ENCODE measurements around the gene EXT2.

EXT2 gene

DNA sequence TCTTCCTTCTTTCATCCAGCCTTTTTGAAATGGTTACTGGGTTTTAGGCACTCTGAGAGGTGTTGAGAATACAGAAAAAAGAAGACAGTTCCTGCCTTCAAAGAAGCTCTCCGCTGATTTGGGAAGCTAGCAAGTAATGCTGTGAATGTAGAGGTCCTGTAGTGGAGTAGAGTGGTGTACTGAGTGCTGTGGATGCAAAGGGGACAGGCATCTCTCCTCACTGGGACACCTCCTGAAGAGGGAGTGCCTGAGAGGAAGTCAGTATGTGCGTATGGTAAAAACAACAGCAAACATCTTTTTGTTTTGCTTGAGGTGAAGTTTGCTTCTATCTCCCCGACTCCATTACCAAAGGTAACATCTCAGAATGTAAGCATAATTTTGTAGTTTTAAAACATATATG, 77.5 kb downstream of the EXT2 start:
- TF ChIP-seq TAF1 (IDR thresholded peaks at IDR 0.05; ENCODE audit: borderline replicate concordance, insufficient read depth, low read length) (no peak), FOXP2 (optimal IDR thresholded peaks at IDR 0.05; ENCODE audit: borderline replicate concordance, extremely low read depth, extremely low read length, insufficient read depth) (no peak), SIN3A (IDR thresholded peaks at IDR 0.05; ENCODE audit: borderline replicate concordance, insufficient read depth, low read length) (no peak), POLR2AphosphoS5 (IDR thresholded peaks at IDR 0.05; ENCODE audit: low read depth, low read length) (no peak)

GRCh38 chr11:44174842-44175241, 79.4 kb downstream of the EXT2 start:
- TF ChIP-seq POLR2AphosphoS5 (IDR thresholded peaks at IDR 0.05; ENCODE audit: low read depth, low read length) (no peak), REST (IDR thresholded peaks at IDR 0.05; ENCODE audit: insufficient read depth in 1 of 2, low read depth in 2 of 2, low read length in 2 of 2) (no peak), FOXP2 (optimal IDR thresholded peaks at IDR 0.05; ENCODE audit: borderline replicate concordance, extremely low read depth, extremely low read length, insufficient read depth) (no peak), TAF1 (IDR thresholded peaks at IDR 0.05; ENCODE audit: borderline replicate concordance, insufficient read depth, low read length) (no peak), SIN3A (IDR thresholded peaks at IDR 0.05; ENCODE audit: borderline replicate concordance, insufficient read depth, low read length) (no peak)

- no peak for TF ChIP-seq FOXP2 (optimal IDR thresholded peaks at IDR 0.05; ENCODE audit: borderline replicate concordance, extremely low read depth, extremely low read length, insufficient read depth)
- TF ChIP-seq REST (IDR thresholded peaks at IDR 0.05; ENCODE audit: insufficient read depth in 1 of 2, low read depth in 2 of 2, low read length in 2 of 2): no peak
- no peak for TF ChIP-seq SIN3A (IDR thresholded peaks at IDR 0.05; ENCODE audit: borderline replicate concordance, insufficient read depth, low read length)
Observed at GRCh38 chr11:44176546-44177213, 81.2 kb downstream of the EXT2 start.

- TF ChIP-seq TAF1 (IDR thresholded peaks at IDR 0.05; ENCODE audit: borderline replicate concordance, insufficient read depth, low read length): no peak
- no peak for TF ChIP-seq POLR2AphosphoS5 (IDR thresholded peaks at IDR 0.05; ENCODE audit: low read depth, low read length)
- no peak for TF ChIP-seq FOXP2 (optimal IDR thresholded peaks at IDR 0.05; ENCODE audit: borderline replicate concordance, extremely low read depth, extremely low read length, insufficient read depth)
- TF ChIP-seq REST (IDR thresholded peaks at IDR 0.05; ENCODE audit: insufficient read depth in 1 of 2, low read depth in 2 of 2, low read length in 2 of 2): no peak
- TF ChIP-seq SIN3A (IDR thresholded peaks at IDR 0.05; ENCODE audit: borderline replicate concordance, insufficient read depth, low read length): no peak
Observed at GRCh38 chr11:44177905-44178304, 82.4 kb downstream of the EXT2 start.

DNA sequence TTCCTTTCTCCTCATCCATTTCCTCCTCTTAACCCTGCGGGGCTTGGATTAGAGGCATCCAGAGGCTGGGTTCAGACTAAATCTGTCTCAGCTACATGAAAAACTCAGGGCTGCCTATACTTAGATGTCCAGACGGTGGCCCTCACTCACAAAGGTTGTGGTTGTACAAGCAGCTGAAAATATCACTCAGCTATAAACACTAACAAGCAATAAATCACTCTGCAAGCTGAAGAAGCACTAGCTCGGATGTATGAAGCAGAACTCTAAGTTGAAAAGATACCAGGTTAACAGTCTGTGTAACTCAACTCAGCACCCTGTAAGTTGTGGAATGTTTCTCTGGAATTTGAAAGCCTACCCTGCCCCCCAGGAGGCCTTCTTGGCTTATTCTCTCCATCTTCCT, 82.9 kb downstream of the EXT2 start:
- TF ChIP-seq REST (IDR thresholded peaks at IDR 0.05; ENCODE audit: insufficient read depth in 1 of 2, low read depth in 2 of 2, low read length in 2 of 2) (no peak), TAF1 (IDR thresholded peaks at IDR 0.05; ENCODE audit: borderline replicate concordance, insufficient read depth, low read length) (no peak), FOXP2 (optimal IDR thresholded peaks at IDR 0.05; ENCODE audit: borderline replicate concordance, extremely low read depth, extremely low read length, insufficient read depth) (no peak), POLR2AphosphoS5 (IDR thresholded peaks at IDR 0.05; ENCODE audit: low read depth, low read length) (no peak), SIN3A (IDR thresholded peaks at IDR 0.05; ENCODE audit: borderline replicate concordance, insufficient read depth, low read length) (no peak)
